ENCODE results near the gene TMEM161A. TPM values are rescaled to one million over a fixed set of nuclear protein-coding genes. Genes with fewer than 3 reads are reported as not detected.

The TMEM161A gene
- total RNA-seq, 1 experiment from 2014 or later, result 18.5 TPM

- no peak for DNase-seq (ENCODE audit: low read depth)
Measured at GRCh38 chr19:19096641-19097627, 41.3 kb downstream of the TMEM161A start.

GRCh38 chr19:19095691-19096090, 42.6 kb downstream of the TMEM161A start:
- DNase-seq (ENCODE audit: low read depth), result no peak

GRCh38 chr19:19094513-19094912, 43.8 kb downstream of the TMEM161A start:
- no peak for DNase-seq (ENCODE audit: low read depth)

- DNase-seq (ENCODE audit: low read depth), result no peak
Measured at GRCh38 chr19:19087676-19088075, 50.6 kb downstream of the TMEM161A start.

- DNase-seq (ENCODE audit: low read depth), result no peak
Measured at GRCh38 chr19:19083413-19084178, 54.7 kb downstream of the TMEM161A start.

GRCh38 chr19:19081642-19082151, 56.6 kb downstream of the TMEM161A start:
- no peak for DNase-seq (ENCODE audit: low read depth)

GRCh38 chr19:19079571-19079970, 58.7 kb downstream of the TMEM161A start:
- DNase-seq (ENCODE audit: low read depth), result no peak

- DNase-seq (ENCODE audit: low read depth), result no peak
Measured at GRCh38 chr19:19078801-19079200, 59.5 kb downstream of the TMEM161A start.

- DNase-seq (ENCODE audit: low read depth), result no peak
Measured at GRCh38 chr19:19077103-19077502, 61.2 kb downstream of the TMEM161A start.

- DNase-seq (ENCODE audit: low read depth), result no peak
Measured at GRCh38 chr19:19076476-19076875, 61.8 kb downstream of the TMEM161A start.

GRCh38 chr19:19075126-19075525, 63.2 kb downstream of the TMEM161A start:
- no peak for DNase-seq (ENCODE audit: low read depth)

- no peak for DNase-seq (ENCODE audit: low read depth)
Measured at GRCh38 chr19:19074196-19074882, 63.9 kb downstream of the TMEM161A start.

GRCh38 chr19:19071897-19072296, 66.4 kb downstream of the TMEM161A start:
- DNase-seq (ENCODE audit: low read depth), result no peak

Other genes with a start within 250 kb of the TMEM161A start
- 0.12 and 1.4 TPM in 2 replicates for gene CERS1, start 242.3 kb downstream of the TMEM161A start, total RNA-seq (2014; rRNA removed; shearing (Covaris generic))
- gene COPE, start 219.1 kb downstream of the TMEM161A start, total RNA-seq (2014; rRNA removed; shearing (Covaris generic)), result 324 and 407 TPM in 2 replicates
- 47.5 and 55.9 TPM in 2 replicates for gene DDX49, start 218.8 kb downstream of the TMEM161A start, total RNA-seq (2014; rRNA removed; shearing (Covaris generic))
- 53.2 and 74.2 TPM in 2 replicates for gene HOMER3, start 197.3 kb downstream of the TMEM161A start, total RNA-seq (2014; rRNA removed; shearing (Covaris generic))
- gene SUGP2, start 105.0 kb downstream of the TMEM161A start, total RNA-seq (2014; rRNA removed; shearing (Covaris generic)), result 34.2 and 35.4 TPM in 2 replicates
- gene ARMC6, start 104.9 kb downstream of the TMEM161A start, total RNA-seq (2014; rRNA removed; shearing (Covaris generic)), result 46.2 and 54.1 TPM in 2 replicates
- 5.9 and 6.2 TPM in 2 replicates for gene SLC25A42, start 74.5 kb downstream of the TMEM161A start, total RNA-seq (2014; rRNA removed; shearing (Covaris generic))
- gene MEF2B, start 31.8 kb upstream of the TMEM161A start, total RNA-seq (2014; rRNA removed; shearing (Covaris generic)), result not detected in 2 replicates
- 10.3 and 18.4 TPM in 2 replicates for gene BORCS8, start 53.7 kb upstream of the TMEM161A start, total RNA-seq (2014; rRNA removed; shearing (Covaris generic))
- gene RFXANK, start 53.8 kb upstream of the TMEM161A start, total RNA-seq (2014; rRNA removed; shearing (Covaris generic)), result 91.3 and 108 TPM in 2 replicates
- gene NR2C2AP, start 64.9 kb upstream of the TMEM161A start, total RNA-seq (2014; rRNA removed; shearing (Covaris generic)), result 20.4 and 31.0 TPM in 2 replicates
- gene NCAN, start 73.5 kb upstream of the TMEM161A start, total RNA-seq (2014; rRNA removed; shearing (Covaris generic)), result 0.12 TPM in 1 of 2 replicates, not detected in the other
- 0.29 TPM in 1 of 2 replicates, not detected in the other for gene TM6SF2, start 134.8 kb upstream of the TMEM161A start, total RNA-seq (2014; rRNA removed; shearing (Covaris generic))
- 11.7 and 29.3 TPM in 2 replicates for gene SUGP1, start 182.0 kb upstream of the TMEM161A start, total RNA-seq (2014; rRNA removed; shearing (Covaris generic))
- gene MAU2, start 182.4 kb upstream of the TMEM161A start, total RNA-seq (2014; rRNA removed; shearing (Covaris generic)), result 15.6 and 22.6 TPM in 2 replicates

Data from RPMI7951 (cell line).